BJ (cell line): ENCODE data around the gene MTX3. TPM values are rescaled to one million over a fixed set of nuclear protein-coding genes. Genes with fewer than 3 reads are reported as not detected.

Experiments
- CTCF ChIA-PET: fragments of 350-600 bp; formaldehyde crosslinking; extraction: SDS; loops from one replicate; lab custom pipeline; 2021; ENCODE audit warnings: antibody characterized with exemption, inconsistent platforms; lab: Yijun Ruan, JAX
- POLR2A ChIA-PET: fragments of 300-600 bp; sonication (Branson Sonifier 250); formaldehyde crosslinking; extraction: SDS; loops from one replicate; lab custom pipeline; 2021; ENCODE audit warnings: antibody characterized with exemption; lab: Charles Lee
- DNase-seq: peaks from one replicate; pipeline ENCODE4 v3.0.0-alpha.2; 2011; ENCODE audit warnings: low read depth
- H3K27me3 ChIP-seq: 2 replicates; pipeline ENCODE4 v1.6.0; 2011; ENCODE audit warnings: low read length; ENCODE audit not compliant: control insufficient read depth, insufficient read depth
- H3K36me3 ChIP-seq: 2 replicates; pipeline ENCODE4 v1.5.1; 2011; ENCODE audit warnings: low read length; ENCODE audit not compliant: control insufficient read depth, insufficient read depth
- H3K4me3 ChIP-seq: 2 replicates; pipeline ENCODE4 v1.5.1; 2011; ENCODE audit warnings: low read depth, mild to moderate bottlenecking, control low read depth, low read length
- CTCF ChIP-seq: IDR thresholded peaks from 2 replicates; pipeline ENCODE4 v1.5.1; 2011; ENCODE audit warnings: low read depth, mild to moderate bottlenecking, control low read depth, inconsistent platforms, low read length, moderate library complexity; ENCODE audit not compliant: insufficient read depth
- polyA plus RNA-seq: library from polyadenylated mRNA; depleted of rRNA; stranded (reverse); fragments of >200 nt; gene quantifications from 2 replicates; pipeline ENCODE4 v1.2.3, GENCODE V29; 2011

MTX3 gene
- polyA plus RNA-seq, 1 experiment = 5.1 TPM

GRCh38 chr5:80025069-80025468 lies 34.0 kb upstream of the MTX3 start:
- no peak overlapping the region for H3K4me3 ChIP-seq
- CTCF ChIA-PET = no interaction called here
- peaks cover 3% of the 10 kb centered on the region for H3K27me3 ChIP-seq
- no peaks in the 10 kb centered on the region for H3K36me3 ChIP-seq
- no peak for DNase-seq
- POLR2A ChIA-PET = no interaction called here
- no peak for TF ChIP-seq CTCF

GRCh38 chr5:80010754-80011392 lies 19.8 kb upstream of the MTX3 start:
- no peaks in the 10 kb centered on the region for H3K27me3 ChIP-seq
- H3K36me3 ChIP-seq = no peaks in the 10 kb centered on the region
- no peak for DNase-seq
- ChIA-PET CTCF (no interaction called here), POLR2A (no interaction called here)
- TF ChIP-seq CTCF = no peak
- no peak overlapping the region for H3K4me3 ChIP-seq

GRCh38 chr5:80008995-80009765 lies 18.1 kb upstream of the MTX3 start:
- no peak for TF ChIP-seq CTCF
- Histone ChIP-seq H3K4me3 (no peak overlapping the region), H3K27me3 (no peaks in the 10 kb centered on the region), H3K36me3 (no peaks in the 10 kb centered on the region)
- DNase-seq = no peak
- ChIA-PET CTCF (interaction anchor here (0.6 kb wide), 1 partner anchor 12 kb away, joined by 3 read pairs; no protein-coding TSS in a partner anchor), POLR2A (no interaction called here)

- Histone ChIP-seq H3K36me3 (no peaks in the 10 kb centered on the region), H3K27me3 (no peaks in the 10 kb centered on the region), H3K4me3 (no peak overlapping the region)
- no peak for TF ChIP-seq CTCF
- no peak for DNase-seq
- ChIA-PET CTCF (no interaction called here), POLR2A (no interaction called here)
Measured at GRCh38 chr5:80002677-80003076, 11.6 kb upstream of the MTX3 start.

GRCh38 chr5:79999722-80000121 lies 8.7 kb upstream of the MTX3 start:
- Histone ChIP-seq H3K27me3 (no peaks in the 10 kb centered on the region), H3K36me3 (no peaks in the 10 kb centered on the region), H3K4me3 (no peak overlapping the region)
- DNase-seq = no peak
- ChIA-PET POLR2A (no interaction called here), CTCF (no interaction called here)
- TF ChIP-seq CTCF = no peak
